Endothelial cell of umbilical vein (primary cell): ENCODE data around the gene ARID1B.

Experiments used
- EZH2 ChIP-seq: IDR thresholded peaks from 2 replicates; pipeline ENCODE4 v1.6.1; 2012; ENCODE audit warnings: borderline replicate concordance, low read depth, mild to moderate bottlenecking, moderate library complexity, low read length, inconsistent platforms; ENCODE audit not compliant: severe bottlenecking
- MAX ChIP-seq: IDR thresholded peaks from 2 replicates; pipeline ENCODE4 v1.6.1; 2011; ENCODE audit not compliant: insufficient read depth, insufficient read length
- POLR2A ChIP-seq: IDR thresholded peaks from 2 replicates; pipeline ENCODE4 v1.6.1; 2012; ENCODE audit warnings: low read depth, mild to moderate bottlenecking, control low read depth, low read length
- POLR2AphosphoS5 ChIP-seq: IDR thresholded peaks from 2 replicates; pipeline ENCODE4 v1.6.1; 2012; ENCODE audit warnings: low read depth, mild to moderate bottlenecking, control low read depth, low read length, moderate library complexity; ENCODE audit not compliant: insufficient read depth
- TF ChIP-seq, protein P1 (sequence below), 2 donors: IDR thresholded peaks; 1 replicate in 1 of 2; 2 replicates in 1 of 2; pipeline ENCODE4 v1.5.1; 2011; ENCODE audit warnings: low read length in 2 of 2, mild to moderate bottlenecking in 2 of 2, moderate library complexity in 2 of 2, control low read depth in 1 of 2, inconsistent platforms in 1 of 2, low read depth in 1 of 2; ENCODE audit not compliant: insufficient read depth in 1 of 2; ENCODE audit errors: extremely low read depth in 1 of 2

DNA sequence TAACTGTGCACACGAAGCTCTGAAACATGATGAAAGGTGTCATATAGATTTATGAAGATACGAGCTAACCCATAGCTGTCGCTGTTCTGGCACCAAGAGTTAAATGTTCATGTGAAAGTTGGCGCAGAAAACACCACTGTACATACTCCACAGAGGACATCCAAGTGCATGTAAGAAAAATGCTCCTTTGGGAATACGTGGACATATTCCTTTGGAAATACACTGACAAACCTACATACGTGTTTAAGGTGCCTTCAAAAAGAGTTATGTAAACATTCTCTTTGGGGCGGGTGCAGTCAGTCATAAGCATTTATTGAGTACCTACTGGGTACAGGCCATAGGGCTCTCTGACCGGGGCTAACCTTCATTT, 723 bp upstream of the ARID1B start:
- TF ChIP-seq, protein P1, sequence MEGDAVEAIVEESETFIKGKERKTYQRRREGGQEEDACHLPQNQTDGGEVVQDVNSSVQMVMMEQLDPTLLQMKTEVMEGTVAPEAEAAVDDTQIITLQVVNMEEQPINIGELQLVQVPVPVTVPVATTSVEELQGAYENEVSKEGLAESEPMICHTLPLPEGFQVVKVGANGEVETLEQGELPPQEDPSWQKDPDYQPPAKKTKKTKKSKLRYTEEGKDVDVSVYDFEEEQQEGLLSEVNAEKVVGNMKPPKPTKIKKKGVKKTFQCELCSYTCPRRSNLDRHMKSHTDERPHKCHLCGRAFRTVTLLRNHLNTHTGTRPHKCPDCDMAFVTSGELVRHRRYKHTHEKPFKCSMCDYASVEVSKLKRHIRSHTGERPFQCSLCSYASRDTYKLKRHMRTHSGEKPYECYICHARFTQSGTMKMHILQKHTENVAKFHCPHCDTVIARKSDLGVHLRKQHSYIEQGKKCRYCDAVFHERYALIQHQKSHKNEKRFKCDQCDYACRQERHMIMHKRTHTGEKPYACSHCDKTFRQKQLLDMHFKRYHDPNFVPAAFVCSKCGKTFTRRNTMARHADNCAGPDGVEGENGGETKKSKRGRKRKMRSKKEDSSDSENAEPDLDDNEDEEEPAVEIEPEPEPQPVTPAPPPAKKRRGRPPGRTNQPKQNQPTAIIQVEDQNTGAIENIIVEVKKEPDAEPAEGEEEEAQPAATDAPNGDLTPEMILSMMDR (IDR thresholded peaks at IDR 0.05; ENCODE audit: extremely low read depth in 1 of 2, insufficient read depth in 1 of 2, low read depth in 1 of 2, low read length in 2 of 2), result no peak
- TF ChIP-seq EZH2 (no peak), POLR2A (no peak), POLR2AphosphoS5 (no peak), MAX (no peak)
